ENCODE results near the gene ZNF74.

Gene ZNF74

GRCh38 chr22:20403779-20404140, 9.8 kb downstream of the ZNF74 start:
- Histone ChIP-seq H3K27ac (no peak overlapping the region), H3K9ac (no peak overlapping the region), H3K4me1 (ENCODE audit: low read depth, poor library complexity, severe bottlenecking) (no peaks in the 10 kb centered on the region), H3K4me2 (no peak overlapping the region), H3K79me2 (ENCODE audit: insufficient read depth, low read depth) (no peaks in the 10 kb centered on the region), H3K27me3 (ENCODE audit: insufficient read depth, low read depth) (no peaks in the 10 kb centered on the region), H3K4me3 (IDR thresholded peaks at IDR 0.05; ENCODE audit: insufficient read depth, low read depth, low read length) (no peak overlapping the region), H2AFZ (ENCODE audit: low read depth) (no peak overlapping the region), H3K36me3 (ENCODE audit: insufficient read depth) (no peaks in the 10 kb centered on the region), H4K20me1 (ENCODE audit: insufficient read depth) (no peaks in the 10 kb centered on the region)
- no peak for TF ChIP-seq CTCF (conservative IDR thresholded peaks at IDR 0.05; ENCODE audit: low read depth, low read length)

GRCh38 chr22:20404881-20405280, 10.9 kb downstream of the ZNF74 start:
- no peaks in the 10 kb centered on the region for H3K4me1 ChIP-seq (ENCODE audit: low read depth, poor library complexity, severe bottlenecking)
- H3K27ac ChIP-seq: no peak overlapping the region
- H3K36me3 ChIP-seq (ENCODE audit: insufficient read depth): no peaks in the 10 kb centered on the region
- H3K79me2 ChIP-seq (ENCODE audit: insufficient read depth, low read depth): no peaks in the 10 kb centered on the region
- no peak overlapping the region for H3K9ac ChIP-seq
- no peak for TF ChIP-seq CTCF (conservative IDR thresholded peaks at IDR 0.05; ENCODE audit: low read depth, low read length)
- no peak overlapping the region for H3K4me3 ChIP-seq (IDR thresholded peaks at IDR 0.05; ENCODE audit: insufficient read depth, low read depth, low read length)
- no peaks in the 10 kb centered on the region for H3K27me3 ChIP-seq (ENCODE audit: insufficient read depth, low read depth)
- H4K20me1 ChIP-seq (ENCODE audit: insufficient read depth): no peaks in the 10 kb centered on the region
- no peak overlapping the region for H2AFZ ChIP-seq (ENCODE audit: low read depth)
- H3K4me2 ChIP-seq: no peak overlapping the region

GRCh38 chr22:20405291-20405930, 11.5 kb downstream of the ZNF74 start:
- no peaks in the 10 kb centered on the region for H3K79me2 ChIP-seq (ENCODE audit: insufficient read depth, low read depth)
- H3K4me1 ChIP-seq (ENCODE audit: low read depth, poor library complexity, severe bottlenecking): no peaks in the 10 kb centered on the region
- H4K20me1 ChIP-seq (ENCODE audit: insufficient read depth): no peaks in the 10 kb centered on the region
- no peak overlapping the region for H3K9ac ChIP-seq
- H3K27me3 ChIP-seq (ENCODE audit: insufficient read depth, low read depth): no peaks in the 10 kb centered on the region
- TF ChIP-seq CTCF (conservative IDR thresholded peaks at IDR 0.05; ENCODE audit: low read depth, low read length): no peak
- no peak overlapping the region for H2AFZ ChIP-seq (ENCODE audit: low read depth)
- H3K36me3 ChIP-seq (ENCODE audit: insufficient read depth): no peaks in the 10 kb centered on the region
- H3K27ac ChIP-seq: no peak overlapping the region
- no peak overlapping the region for H3K4me3 ChIP-seq (IDR thresholded peaks at IDR 0.05; ENCODE audit: insufficient read depth, low read depth, low read length)
- H3K4me2 ChIP-seq: no peak overlapping the region

- no peak for TF ChIP-seq CTCF (conservative IDR thresholded peaks at IDR 0.05; ENCODE audit: low read depth, low read length)
- Histone ChIP-seq H3K9ac (no peak overlapping the region), H3K4me2 (no peak overlapping the region), H2AFZ (ENCODE audit: low read depth) (no peak overlapping the region), H4K20me1 (ENCODE audit: insufficient read depth) (no peaks in the 10 kb centered on the region), H3K36me3 (ENCODE audit: insufficient read depth) (no peaks in the 10 kb centered on the region), H3K27ac (no peak overlapping the region), H3K79me2 (ENCODE audit: insufficient read depth, low read depth) (no peaks in the 10 kb centered on the region), H3K4me1 (ENCODE audit: low read depth, poor library complexity, severe bottlenecking) (no peaks in the 10 kb centered on the region), H3K27me3 (ENCODE audit: insufficient read depth, low read depth) (no peaks in the 10 kb centered on the region), H3K4me3 (IDR thresholded peaks at IDR 0.05; ENCODE audit: insufficient read depth, low read depth, low read length) (no peak overlapping the region)
Observed at GRCh38 chr22:20405931-20406685, 12.2 kb downstream of the ZNF74 start.
